NCI-H2196 (cell line): ENCODE results near the gene TRUB1.

ENCODE experiments used
- DNase-seq: peaks from one replicate; lab custom pipeline; 2025; ENCODE audit not compliant: unreplicated experiment; lab: John Stamatoyannopoulos, UW

The TRUB1 gene

DNA sequence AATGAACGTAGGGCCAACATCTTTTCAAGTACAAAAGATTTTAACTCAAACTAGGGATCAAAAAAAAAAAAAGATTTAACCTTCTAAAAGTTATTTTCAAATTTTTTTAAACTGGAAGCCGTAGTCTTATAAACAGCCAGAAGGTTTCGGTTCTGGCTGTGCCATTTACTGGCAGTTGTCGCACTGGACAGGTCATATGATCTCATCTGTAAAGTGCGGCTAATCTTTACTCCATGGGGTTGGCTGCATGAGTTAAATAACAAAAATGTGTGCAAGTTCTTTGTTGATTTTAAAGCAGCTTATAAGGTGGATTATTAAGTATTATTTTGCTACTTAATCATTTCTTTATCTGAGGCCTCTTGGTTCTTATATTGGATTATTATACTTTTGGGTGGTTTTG is 36.6 kb downstream of the TRUB1 start:
- no peak for DNase-seq

DNA sequence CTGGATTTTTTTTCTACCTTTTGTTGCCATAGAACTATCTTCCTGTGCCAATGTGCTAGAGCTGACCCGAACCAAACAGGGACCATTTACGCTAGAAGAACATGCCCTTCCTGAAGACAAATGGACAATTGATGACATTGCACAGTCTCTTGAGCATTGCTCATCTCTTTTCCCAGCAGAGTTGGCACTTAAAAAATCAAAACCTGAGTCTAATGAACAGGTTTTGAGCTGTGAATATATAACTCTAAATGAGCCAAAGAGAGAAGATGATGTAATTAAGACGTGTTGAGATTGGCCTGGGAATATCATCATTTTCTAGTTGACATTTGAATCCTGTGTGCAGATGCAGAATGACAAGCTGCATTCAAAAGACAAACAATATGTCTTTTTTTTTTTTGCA is 37.1 kb downstream of the TRUB1 start:
- DNase-seq, result no peak

DNA sequence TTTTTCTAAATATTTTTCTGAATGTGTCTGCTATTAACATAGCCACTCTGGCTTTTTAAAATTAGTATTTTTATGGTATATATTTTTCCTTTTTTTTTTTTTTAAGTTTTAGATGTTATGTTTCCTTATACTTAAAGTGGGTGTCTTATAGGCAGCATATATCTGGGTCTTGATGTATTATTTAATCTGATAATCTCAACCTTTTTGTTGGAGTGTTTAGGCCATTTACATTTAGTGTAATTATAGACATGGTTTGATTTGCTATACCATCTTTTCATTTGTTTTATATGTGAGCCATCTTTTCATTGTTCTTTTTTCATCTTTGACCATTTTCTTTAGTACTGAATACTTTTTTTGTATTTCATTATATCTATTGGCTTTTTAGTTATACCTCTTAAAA is 45.0 kb downstream of the TRUB1 start:
- no peak for DNase-seq

DNA sequence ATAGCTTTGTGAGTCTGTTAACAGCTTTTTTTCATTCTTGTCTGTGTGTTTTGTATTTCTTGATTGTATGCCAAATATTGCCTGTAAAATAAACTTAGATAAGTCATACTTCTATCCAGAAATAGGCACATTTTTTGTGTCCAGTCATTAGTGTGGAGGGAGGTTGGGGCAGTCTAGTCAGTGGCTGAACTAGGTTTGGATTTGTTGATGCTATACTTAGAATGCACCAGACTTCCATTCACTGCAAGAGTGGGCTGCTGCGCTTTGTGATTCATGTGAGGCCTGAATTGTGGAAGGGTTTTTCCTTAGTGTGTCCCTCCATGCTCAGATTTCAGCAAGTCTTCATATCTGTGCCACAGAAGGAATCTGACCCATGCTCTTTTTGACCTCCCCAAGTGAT is 50.0 kb downstream of the TRUB1 start:
- DNase-seq, result no peak

DNA sequence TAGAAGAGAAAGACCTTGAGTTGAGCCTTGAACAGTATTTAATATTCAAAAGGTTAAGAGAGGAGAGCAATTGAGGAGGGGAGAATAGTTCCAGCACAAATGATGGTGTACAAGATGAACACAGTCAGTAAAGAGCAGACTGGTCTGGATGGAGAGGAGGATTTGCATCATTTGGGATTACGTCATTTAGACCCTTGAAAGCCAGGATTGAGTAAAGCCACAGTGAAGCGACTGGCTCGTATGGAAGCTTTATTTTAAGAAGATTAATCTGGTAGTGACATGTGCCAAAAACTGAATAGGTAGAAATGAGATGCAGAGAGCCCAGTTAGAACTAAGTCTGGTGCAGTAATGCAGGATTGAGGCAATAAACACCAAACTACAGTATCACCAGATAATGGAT is 52.6 kb downstream of the TRUB1 start:
- DNase-seq, result no peak

DNA sequence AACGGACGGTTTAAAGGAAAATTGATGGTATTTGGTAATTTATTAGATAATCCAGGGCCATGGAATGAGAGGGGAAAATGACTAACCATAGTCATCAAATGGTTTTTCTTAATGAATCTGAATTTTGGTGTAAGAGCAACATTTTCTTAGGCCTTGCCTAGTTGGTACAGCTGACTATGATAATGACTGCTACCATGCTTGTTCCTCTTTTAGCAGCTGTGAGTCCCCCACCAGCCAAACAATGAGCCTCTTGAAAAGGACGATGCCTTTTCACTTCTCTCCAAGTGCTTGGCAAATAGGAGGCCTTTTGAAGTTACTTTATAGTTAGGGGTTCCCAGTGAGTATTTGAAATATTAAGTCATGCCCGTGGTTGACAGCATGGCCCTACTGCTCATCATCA is 53.0 kb downstream of the TRUB1 start:
- no peak for DNase-seq

DNA sequence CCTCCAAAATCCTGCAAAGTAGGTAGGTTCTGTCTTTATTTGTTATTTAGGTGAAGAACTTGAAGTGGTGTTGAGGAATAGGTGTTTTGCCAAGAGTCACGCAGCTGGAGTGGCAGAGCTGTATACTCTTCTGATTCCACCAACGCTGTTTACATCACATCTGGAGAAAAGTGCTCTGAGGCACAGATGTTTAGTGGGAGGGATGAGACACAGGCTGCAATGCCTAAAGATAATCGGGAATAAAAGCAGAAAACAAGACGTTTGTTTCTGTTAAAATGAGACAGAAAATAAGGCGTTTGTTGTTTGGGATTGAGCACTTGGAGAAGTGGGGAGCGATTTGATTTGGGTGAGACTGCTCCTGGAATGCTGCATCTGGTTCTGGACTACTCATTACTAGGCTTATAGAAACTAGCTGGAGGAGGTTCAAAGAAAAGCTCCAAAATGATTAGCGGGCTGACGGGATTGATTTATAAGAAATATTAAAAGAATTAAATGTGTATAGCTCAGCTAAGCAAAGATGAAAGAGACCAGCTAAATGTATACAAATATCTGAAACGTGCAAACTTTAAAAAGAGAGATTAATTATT is 54.3 kb downstream of the TRUB1 start:
- DNase-seq, result no peak

DNA sequence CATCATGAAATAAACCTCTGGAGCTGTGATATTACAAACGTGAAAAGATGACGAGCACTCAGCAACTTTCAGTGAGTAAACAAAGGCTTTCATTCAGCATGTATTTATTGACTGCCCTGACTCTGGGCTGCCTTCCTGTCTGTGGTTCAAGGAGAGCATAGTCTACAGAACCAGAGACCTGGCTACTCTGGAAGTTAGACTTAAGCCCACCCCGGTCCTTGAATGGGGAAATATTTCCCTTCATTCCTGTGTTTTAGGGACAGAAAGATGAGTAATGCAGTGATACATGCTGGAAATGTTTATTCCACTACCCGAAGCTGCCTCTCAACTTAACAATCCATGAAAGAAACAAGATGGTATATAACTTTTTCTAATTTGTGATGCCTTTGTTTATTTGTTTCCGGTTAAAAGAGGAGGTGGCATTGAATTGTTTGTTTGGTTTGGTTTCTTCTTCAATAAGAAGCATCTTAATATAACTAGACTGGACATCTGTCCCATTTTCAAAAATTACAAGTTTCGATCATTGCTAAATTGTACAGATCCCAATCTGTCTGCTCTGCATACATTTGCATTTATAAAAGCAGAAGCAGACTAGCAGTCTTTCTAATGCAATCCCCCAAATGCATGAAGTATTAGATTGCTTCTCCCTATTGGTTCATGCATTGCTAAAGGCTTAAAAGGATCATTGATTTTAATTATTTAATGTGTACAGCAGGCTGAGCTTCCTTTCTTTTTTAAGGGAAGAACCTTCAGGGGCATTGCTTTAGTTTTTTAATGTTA is 57.7 kb downstream of the TRUB1 start:
- DNase-seq, result no peak

DNA sequence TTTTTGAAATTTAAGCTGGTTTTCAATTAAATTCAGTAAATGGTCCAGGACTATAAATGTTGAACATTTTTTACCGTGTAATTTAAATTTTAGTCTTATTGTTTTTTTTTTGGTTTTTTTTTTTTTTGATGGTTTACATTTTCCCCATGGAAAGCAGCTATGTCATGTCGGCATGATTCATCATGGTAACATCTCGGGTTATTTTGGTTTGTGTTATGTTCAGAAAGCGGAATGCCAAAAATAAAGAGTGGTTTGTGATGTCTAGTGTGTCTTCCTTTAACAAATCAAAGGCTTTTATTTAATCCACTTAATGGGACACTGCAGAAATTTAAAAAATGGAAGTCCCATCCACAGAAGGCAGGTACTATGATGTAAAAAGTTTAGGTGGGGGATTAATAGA is 58.5 kb downstream of the TRUB1 start:
- DNase-seq, result no peak

DNA sequence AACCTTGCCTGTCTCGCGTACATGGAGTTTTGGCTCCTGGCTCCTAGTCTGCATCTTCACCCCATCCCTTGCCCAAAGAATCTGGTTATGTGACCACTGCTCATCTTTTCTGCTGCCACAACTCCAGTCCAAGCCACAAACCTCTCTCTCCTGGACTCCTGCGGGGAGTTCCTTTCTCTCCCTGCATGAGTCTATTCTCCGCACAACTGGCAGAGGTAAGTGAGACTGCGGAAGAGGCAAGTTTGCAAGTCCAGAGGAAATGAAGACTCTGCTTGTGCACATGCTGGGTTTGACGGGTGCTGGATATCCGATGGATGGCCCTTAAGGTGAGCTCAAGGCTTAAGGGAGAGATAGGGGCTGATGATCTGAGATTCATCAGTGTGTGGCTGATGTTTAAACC is 61.0 kb downstream of the TRUB1 start:
- no peak for DNase-seq

DNA sequence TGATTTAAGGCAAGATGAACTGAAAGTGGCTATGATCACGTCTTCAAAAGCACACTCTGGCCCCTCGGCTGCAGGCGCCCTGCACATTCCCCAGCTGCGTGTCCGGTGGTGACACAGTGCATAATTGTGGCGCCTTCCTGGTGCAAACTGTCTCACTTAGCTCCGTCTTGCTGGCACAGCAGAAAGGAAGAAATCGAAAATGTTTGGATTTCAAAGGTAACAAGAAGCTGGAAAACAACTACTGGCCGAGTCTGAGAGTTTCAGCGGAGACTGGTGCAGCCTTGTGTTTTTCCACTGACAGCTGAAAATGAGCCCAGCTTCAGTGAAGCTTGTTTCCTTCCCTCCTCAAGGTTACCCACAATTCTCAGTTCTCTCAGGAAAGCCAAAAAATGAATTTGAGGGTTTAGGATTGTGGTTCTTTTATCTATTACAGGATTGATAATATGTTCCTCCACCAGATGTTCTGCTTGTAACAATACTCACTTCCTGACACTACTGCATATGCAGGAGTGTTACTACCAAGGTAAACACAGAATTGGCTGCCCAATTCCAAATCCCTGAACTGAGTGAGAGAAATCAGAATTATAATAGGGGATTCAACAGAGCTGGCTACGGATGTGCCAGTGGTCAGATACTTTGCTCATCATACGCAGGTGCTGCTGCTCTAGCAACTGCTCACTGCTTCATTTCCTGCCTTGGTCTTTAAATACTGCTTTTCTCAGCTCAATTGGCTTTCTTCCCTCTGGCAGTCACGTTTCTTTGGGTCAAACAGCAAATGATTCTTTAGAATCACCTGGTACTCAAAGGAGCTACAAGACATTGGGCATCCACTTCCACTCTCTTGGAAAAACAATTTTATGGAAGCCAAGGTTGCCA is 63.7 kb downstream of the TRUB1 start:
- DNase-seq, result no peak

DNA sequence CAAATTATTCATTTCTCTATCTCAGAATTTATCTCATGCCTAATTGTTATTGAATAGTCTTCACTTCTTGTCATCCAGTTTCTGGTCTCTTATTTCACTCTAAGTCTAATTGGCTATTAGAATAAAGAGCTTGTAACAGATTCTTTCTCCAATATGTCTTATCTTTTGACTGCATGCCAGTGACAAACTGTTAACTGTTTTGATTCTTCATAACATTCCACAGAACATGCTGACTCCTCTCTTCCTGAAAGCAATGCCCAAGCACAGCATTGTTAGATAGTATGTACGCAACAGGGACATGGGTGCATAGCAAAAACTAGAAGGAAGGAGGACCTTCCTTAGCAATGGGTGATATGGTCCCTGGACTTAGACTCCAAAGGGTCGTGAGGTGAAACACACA is 65.4 kb downstream of the TRUB1 start:
- DNase-seq, result no peak

DNA sequence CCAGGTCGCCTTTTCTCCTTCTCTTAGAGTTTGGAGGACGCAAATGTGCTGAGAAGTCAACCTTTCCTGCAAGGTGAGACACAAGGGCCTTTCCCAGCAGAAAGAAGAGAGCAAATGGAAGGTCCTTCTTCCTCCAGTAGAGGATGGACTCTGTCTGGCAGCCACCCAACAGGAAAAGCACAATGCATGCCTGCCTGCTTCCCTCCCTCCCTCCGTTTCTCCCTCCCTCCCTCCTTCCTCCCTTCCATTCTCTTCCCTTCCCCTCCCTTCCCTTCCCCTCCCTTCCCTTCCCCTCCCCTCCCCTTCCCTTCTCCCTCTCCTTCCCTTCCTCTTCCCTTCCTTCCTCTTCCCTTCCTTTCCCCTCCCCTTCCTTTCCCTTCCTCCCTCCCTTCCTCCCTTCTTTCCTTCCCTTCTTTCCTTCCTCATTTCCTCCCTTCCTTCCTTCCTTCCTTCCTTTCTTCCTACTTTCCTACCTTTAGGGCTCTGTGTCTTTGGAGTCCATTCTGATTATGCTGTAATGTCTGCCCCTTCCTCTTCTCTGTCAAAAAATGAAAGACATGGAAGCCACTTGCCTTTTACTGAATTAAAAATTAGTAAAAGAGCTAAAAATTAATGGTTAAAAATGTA is 66.4 kb downstream of the TRUB1 start:
- DNase-seq, result no peak

DNA sequence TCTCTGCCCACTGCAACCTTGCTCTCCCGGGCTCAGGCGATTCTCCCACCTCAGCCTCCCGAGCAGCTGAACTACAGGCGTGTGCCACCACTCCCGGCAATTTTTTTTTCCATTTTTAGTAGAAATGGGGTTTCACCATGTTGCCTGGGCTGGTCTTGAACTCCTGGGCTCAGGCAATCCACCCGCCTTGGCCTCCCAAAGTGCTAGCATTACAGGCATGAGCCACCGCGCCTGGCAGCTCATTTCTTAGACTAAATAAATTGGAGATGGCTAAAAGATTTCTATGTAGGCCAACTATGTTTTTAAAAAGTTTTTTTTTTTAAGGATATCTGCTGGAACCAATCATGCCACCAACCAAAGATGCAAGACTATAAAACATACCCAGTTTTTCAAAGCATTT is 67.8 kb downstream of the TRUB1 start:
- DNase-seq, result no peak

DNA sequence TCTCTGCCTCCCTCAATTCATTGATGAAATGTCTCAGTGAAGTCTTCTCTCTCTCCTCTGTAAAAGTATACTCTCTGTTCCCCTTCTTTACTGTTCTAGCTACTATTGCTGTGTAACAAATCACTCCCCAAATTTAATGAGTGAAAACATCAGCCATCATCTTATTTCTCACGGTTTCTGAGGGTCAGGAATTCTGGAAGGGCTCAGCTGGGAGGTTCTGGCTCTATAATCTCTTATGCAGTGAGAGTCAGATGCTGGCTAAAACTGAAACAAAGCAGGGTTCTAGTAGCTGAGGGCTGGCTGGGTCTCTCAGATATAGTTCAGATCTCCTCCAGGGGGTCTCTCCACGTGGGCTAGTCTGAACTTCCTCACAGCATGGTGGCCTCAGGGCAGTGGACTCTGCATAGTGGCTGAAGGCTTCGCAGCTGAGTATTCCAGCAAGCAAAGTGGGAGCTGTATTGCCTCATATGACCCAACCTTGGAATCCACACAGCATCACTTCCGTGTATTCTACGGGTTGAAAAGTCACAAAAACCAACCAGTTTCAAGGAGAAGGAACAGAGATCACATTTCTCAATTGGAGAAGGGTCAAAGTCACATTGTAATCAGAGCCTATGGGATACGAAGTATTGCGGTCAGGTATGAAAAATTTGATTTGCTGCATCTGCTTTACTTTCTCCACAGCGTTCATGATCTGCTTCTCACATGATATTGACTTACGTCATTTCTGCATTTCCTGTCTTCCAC is 80.4 kb downstream of the TRUB1 start:
- no peak for DNase-seq

DNA sequence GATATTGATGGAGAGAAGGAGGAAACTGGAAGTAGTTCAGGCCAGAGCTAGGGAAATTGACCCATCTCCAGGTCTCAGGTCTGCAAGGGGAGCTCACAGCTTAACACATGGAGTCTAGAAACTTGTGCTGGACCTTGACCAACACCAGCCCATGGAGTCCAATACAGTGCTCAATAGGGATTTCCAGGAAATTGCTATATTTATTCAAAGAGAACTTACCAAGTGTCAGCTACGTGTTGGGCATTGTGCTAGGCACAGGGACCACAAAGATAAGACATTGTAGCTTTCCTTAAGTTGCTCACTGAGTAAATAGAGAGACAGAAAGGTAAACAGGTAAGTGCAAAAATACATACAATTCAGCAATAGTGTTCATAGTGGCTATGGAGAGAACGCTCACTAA is 82.5 kb downstream of the TRUB1 start:
- no peak for DNase-seq

DNA sequence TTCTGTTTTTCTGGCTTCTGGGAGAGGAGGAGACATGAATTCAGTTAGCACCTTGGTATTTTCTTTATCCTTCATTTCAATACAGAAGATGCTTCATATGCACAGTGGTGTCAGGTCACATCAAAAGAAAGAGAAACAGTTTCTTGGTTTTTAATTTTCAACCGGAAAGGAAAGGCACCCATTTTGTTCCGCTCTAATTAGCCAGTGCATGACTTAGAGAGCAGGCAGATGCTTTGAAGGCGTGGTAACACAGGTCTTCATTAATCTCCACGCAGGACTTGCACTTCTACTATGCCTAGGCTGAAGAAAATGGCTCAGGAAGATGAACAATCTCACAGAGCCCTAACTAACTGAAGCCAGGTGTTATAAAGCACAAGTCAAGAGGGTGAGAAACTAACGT is 84.7 kb downstream of the TRUB1 start:
- DNase-seq, result no peak

DNA sequence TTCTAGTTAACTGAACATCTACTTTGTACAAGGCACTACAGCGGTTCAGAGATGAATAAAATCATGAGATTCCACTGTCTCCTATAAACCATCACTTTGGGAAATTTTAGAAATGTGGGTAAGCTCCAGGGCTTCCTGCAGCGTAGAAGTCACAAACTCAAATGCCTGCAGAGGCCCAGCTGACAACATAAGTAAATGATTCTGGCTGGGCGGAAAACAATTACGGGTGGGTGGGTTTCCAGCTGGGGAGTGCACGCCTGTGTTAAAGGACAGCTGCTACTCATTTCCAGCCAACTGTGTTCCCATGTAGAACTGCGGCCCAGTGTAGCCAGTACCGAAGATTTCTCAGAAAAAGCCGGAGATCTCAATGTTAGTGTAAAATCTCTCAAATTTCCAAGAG is 85.7 kb downstream of the TRUB1 start:
- DNase-seq, result no peak

DNA sequence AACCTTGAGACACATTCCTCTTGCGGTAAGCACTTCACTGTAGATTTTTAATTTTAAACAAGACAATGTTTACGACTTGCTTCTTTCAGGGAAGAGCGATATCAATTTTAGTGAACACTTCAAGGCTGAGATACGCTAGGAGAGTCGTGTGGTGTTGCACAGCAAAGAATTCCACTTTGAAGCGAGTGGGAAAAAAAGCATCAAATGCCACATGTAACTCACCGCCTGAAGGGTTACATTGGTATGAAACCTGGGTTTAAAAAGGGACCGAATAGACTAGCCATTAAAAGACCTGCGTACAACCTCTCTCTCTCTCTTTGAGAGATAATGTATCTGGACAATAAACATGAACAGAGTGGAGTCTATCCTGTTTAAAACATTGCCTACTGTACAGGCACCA is 86.4 kb downstream of the TRUB1 start:
- DNase-seq, result no peak

DNA sequence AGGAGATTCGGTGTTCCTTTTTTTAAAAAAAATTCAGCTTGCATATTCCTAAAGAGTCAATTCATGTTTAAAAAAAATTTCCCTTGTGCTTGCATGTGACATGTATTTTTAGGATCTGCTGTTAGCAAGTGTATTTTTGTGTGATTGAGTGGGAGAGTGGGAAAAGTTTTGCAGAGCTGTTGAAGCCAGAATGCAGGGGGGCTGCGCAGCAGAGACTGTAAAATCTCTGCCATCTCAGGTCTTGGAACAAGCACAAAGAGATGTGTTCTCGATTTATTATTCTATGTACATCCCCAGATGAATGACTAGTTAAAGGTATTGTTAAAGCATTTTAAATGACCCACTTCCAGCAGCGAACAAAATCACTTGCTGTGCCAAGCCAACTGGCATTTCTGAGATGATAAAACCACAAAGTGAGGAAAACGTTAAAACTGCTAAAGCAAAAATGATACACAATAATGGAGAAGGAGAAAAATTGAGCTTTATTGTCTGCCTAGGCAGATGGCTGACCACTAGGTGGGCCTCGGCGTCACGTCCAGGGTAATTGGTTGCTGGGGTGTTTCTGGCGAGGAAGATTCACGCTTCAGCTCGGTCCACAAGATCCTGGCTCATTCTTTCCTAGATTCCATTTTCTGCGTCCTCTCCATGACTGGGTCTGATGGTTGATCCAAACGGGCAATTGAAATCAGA is 88.2 kb downstream of the TRUB1 start:
- no peak for DNase-seq
